ENCODE data around the gene COL9A3. TPM values are rescaled to one million over a fixed set of nuclear protein-coding genes. Genes with fewer than 3 reads are reported as not detected.

Gene COL9A3
- total RNA-seq (2022; extraction: Qiagen RNA extraction): 0.37 to 0.84 TPM (median 0.55 TPM) in 5 replicates

DNA sequence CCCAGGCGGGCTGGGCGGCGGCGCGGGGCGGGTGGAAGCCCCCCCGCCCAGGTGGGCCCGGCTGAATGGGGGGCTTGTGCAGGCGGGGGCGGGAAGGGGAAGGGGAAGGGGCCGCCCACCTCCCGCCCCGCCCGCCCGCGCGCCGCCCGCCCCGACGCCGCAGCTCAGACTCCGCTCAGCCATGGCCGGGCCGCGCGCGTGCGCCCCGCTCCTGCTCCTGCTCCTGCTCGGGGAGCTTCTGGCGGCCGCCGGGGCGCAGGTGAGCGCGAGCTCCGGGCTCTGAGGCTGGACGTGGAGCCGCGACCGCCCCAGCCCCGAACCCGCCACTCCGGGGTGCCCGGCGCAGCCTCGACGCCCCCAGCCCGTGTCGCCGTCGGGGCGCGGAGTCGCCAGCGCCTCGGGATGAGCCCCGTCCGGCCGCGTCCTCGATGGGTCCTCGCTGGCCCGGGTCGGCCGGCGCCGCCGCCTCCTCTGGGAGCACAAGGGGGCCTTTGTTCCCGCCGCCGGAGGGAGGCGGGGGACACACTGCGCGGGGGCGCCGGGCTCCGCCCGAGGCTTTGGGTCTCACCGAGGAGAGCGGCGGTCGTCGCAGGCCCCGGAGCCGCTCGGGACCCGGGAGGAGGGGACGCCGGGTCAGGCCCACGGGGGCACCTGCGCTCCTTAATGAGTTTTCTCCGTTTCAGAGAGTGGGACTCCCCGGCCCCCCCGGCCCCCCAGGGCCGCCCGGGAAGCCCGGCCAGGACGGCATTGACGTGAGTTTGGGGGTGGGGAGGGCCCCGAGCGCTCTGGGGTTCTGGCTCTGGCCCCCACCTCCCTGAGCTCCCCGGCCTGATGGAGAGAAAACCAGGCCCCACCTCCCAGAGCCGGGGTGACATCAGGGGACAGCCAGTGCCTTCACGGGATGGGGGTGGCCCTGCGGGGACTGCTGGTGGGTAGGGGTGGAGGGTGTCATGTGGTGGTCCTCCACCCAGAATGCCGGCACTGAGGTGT is at the start of gene COL9A3:
Gene COL9A3 (plus strand): TSS at position 167 of the 990 bp plus-strand sequence. CDS start 15 bp downstream, at position 182.

DNA sequence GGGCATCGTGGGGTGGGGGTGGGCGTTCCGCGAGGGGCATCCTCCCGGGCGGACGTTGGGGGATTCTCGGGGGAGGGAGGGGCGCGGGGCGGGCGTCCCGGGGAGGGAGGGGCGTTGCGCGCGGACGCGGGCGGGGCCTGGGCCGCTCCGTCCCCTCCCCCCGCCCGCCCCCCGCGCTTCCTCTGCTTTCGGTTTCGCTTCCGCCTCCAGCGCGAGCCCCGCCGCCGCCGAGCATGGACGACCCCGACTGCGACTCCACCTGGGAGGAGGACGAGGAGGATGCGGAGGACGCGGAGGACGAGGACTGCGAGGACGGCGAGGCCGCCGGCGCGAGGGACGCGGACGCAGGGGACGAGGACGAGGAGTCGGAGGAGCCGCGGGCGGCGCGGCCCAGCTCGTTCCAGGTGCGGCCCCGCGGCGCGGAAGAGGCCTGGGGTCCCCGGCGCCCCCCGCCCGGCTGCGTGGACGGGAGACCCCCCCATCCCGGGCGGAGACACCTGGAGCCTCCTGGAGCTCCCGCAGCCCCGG is 12.2 kb upstream of the COL9A3 start, which contains the start of gene OGFR:
Gene OGFR (plus strand): TSS at position 209 of the 528 bp plus-strand sequence. CDS start 25 bp downstream, at position 234.

DNA sequence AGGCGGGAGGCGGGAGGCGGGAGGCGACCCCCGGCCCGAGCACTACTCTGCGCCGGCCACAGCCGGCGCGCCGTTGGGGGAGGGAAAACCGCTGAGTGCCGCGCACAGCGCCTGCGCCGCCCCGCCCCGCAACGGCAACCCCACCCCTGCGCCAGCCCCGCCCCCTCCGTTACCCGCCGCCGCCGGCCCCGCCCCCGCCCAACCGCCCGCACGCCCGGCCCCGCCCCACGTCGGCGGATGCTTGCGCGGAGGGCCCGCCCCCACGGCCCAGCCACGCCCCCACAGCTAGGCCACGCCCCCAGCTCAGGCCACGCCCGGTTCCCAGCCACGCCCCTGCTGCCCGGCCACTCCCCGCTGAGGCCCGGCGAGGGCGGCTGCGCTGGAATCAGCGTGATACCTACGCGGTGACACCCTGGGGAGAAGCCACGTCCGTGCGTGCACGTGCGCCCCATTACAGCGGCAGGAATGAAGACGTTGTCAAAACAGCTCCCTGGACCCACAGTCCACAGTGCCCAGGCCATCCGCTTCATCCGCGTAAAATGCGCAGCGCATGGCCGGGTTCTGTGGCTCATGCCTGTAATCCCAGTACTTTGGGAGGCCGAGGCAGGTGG is 45.0 kb downstream of the COL9A3 start, which contains the start of gene TCFL5:
Gene TCFL5 (minus strand): TSS at position 97 of the 611 bp plus-strand sequence. CDS start 152 bp downstream, outside the sequence.

Other genes starting within 250 kb of the COL9A3 start
- gene SLCO4A1, start 174.5 kb upstream of the COL9A3 start, total RNA-seq (2022; extraction: Qiagen RNA extraction): 6.4 to 9.8 TPM (median 9.0 TPM) in 5 replicates
- 0.09 to 0.17 TPM (median 0.16 TPM) in 5 replicates for gene NTSR1, start 108.2 kb upstream of the COL9A3 start, total RNA-seq (2022; extraction: Qiagen RNA extraction)
- gene MRGBP, start 20.6 kb upstream of the COL9A3 start, total RNA-seq (2022; extraction: Qiagen RNA extraction): 21.3 to 25.8 TPM (median 23.7 TPM) in 5 replicates
- gene OGFR, start 12.2 kb upstream of the COL9A3 start, total RNA-seq (2022; extraction: Qiagen RNA extraction): 38.6 to 50.9 TPM (median 47.4 TPM) in 5 replicates
- gene TCFL5, start 44.8 kb downstream of the COL9A3 start, total RNA-seq (2022; extraction: Qiagen RNA extraction): 3.9 to 4.6 TPM (median 4.0 TPM) in 5 replicates
- gene DIDO1, start 109.5 kb downstream of the COL9A3 start, total RNA-seq (2022; extraction: Qiagen RNA extraction): 20.3 to 25.8 TPM (median 23.8 TPM) in 5 replicates
- gene GID8, start 121.1 kb downstream of the COL9A3 start, total RNA-seq (2022; extraction: Qiagen RNA extraction): 21.3 to 23.2 TPM (median 21.8 TPM) in 5 replicates
- gene SLC17A9, start 135.7 kb downstream of the COL9A3 start, total RNA-seq (2022; extraction: Qiagen RNA extraction): 0.03 to 0.13 TPM (median 0.08 TPM) in 4 of 5 replicates, not detected in the other
- gene BHLHE23, start 189.9 kb downstream of the COL9A3 start, total RNA-seq (2022; extraction: Qiagen RNA extraction): not detected in 5 replicates

Data from A549 treated with CORT108297 at 1 μM for 4 hours (cell line).